ENCODE data around the gene VIPR2. TPM values are rescaled to one million over a fixed set of nuclear protein-coding genes. Genes with fewer than 3 reads are reported as not detected.

VIPR2 gene
- total RNA-seq, 3 donors from 2014 or later, result 0.48 to 14.0 (median 4.6) TPM

DNA sequence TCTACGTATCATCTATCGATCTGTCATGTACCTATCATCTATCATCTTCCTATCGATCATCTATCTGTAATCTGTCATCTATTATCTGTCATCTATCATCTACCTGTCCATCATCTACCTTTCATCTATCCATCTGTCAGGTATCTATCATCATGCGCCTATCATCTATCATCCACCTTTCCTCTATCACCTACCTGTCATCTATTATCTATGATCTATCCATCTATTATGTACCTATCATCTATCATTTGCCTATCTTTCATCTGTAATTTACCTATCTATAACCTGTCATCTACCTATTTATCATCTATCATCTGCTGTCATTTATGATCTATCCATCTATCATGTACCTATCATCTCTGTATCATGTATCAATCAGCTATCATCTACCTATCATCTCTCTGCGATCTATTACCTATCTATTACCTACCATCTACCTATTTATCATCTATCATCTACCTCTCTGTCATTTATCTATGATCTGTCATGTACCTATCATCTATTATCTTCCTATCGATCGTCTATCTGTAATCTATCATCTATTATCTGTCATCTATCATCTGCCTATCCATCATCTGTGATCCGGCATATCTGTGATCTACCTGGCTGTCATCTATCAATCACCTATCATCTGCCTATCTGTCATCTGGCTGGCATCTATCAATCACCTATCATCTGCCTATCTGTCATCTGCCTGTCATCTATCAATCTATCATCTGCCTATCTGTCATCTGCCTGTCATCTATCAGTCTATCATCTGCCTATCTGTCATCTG, 1.6 kb upstream of the VIPR2 start:
- Histone ChIP-seq H3K27ac (no peak overlapping the region), H3K27me3 (peaks cover 5 to 21% of the 10 kb centered on the region in 2 donors), H3K36me3 (no peaks in the 10 kb centered on the region), H3K4me1 (no peaks in the 10 kb centered on the region), H3K4me3 (no peak overlapping the region), H3K9me3 (no peaks in the 10 kb centered on the region)
- no peak for DNase-seq (ENCODE audit: low spot score in 2 of 2)
- TF ChIP-seq, protein P1, sequence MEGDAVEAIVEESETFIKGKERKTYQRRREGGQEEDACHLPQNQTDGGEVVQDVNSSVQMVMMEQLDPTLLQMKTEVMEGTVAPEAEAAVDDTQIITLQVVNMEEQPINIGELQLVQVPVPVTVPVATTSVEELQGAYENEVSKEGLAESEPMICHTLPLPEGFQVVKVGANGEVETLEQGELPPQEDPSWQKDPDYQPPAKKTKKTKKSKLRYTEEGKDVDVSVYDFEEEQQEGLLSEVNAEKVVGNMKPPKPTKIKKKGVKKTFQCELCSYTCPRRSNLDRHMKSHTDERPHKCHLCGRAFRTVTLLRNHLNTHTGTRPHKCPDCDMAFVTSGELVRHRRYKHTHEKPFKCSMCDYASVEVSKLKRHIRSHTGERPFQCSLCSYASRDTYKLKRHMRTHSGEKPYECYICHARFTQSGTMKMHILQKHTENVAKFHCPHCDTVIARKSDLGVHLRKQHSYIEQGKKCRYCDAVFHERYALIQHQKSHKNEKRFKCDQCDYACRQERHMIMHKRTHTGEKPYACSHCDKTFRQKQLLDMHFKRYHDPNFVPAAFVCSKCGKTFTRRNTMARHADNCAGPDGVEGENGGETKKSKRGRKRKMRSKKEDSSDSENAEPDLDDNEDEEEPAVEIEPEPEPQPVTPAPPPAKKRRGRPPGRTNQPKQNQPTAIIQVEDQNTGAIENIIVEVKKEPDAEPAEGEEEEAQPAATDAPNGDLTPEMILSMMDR (IDR thresholded peaks at IDR 0.05), result no peak
- TF ChIP-seq POLR2A (IDR thresholded peaks at IDR 0.05) (no peak), POLR2AphosphoS5 (IDR thresholded peaks at IDR 0.05) (no peak)
- intact Hi-C loops (cut with DNase I; ENCODE audit: low total_unique reads), result no loop called here

DNA sequence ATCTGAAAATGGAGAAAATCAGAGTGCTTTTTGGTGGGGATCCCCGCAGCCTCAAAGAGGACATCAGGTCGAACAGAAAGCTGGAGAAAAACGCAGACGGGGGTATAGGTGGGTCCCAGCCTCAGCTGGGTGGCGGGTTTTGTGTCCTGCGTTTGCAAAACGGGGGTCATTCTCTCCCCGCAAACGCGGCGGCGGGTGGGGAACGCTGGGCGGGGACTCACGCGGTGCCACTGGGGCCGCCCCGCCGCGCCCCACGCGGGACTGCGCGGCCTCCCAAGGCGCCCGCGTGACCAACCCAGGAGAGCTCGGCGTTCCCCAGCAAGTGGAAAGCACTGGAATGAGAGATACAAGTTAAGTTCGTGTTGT, 806 bp upstream of the VIPR2 start:
- Histone ChIP-seq H3K27ac (peak overlapping the region; percentile 45 to 50), H3K4me1 (no peaks in the 10 kb centered on the region), H3K27me3 (peaks cover 5 to 21% of the 10 kb centered on the region in 2 donors), H3K9me3 (no peaks in the 10 kb centered on the region), H3K36me3 (no peaks in the 10 kb centered on the region), H3K4me3 (peak overlapping the region; percentile 49 to 77 (median 68))
- intact Hi-C loops (cut with DNase I; ENCODE audit: low total_unique reads), result no loop called here
- no peak for DNase-seq (ENCODE audit: low spot score in 2 of 2)
- no peak for TF ChIP-seq POLR2A (IDR thresholded peaks at IDR 0.05)
- TF ChIP-seq, protein P1 (IDR thresholded peaks at IDR 0.05), result no peak
- TF ChIP-seq POLR2AphosphoS5 (IDR thresholded peaks at IDR 0.05), result no peak

DNA sequence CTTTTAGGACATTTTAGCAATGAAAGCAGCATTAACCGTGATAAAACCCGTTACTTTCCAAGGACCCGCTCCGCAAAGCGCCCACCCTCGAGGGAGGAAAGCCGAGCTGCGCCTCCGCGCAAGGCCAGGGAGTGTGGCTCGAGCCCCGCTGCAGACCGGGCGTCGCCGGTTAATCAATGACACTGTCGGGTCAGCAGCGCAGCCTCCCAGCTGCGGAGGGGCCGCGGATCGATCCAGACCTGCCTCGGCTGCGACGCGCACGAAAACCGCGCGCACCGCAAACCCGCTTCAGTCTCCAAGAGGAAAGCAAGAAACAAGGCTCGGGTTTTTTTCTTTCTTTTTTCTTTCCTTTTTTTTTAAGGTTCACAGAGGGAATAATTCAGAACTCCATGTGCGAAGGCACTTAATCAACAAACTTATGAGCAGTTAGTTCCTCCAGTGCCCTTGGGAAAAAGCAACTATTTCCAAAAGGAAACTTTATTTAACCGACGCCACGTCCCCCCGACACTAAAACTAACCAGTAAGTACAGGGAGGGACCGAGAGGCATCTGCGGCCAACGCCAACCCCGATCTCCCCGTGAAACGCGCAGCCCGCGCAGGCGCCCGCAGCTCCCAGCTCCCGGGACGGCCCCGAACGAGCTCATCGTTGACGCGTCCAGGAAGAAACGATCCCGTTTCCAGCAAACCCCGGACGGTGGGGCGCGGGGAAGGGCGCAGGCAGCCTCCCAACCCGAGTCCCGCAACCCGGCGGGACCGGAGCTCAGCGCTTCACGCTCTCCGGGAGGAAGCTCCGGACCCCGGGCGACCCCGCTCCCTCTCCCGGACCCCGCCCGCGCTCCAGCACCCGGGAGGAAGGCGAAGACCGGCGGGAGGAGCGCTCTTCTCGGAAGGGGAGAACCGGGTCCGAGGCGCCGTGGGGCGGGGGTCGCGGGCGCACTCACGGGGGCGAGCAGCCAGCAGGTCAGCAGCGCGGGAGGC, 598 bp downstream of the VIPR2 start:
- Histone ChIP-seq H3K9me3 (no peaks in the 10 kb centered on the region), H3K27me3 (peaks cover 5 to 21% of the 10 kb centered on the region in 2 donors), H3K4me3 (peak overlapping the region; percentile 49 to 77 (median 68)), H3K27ac (peak overlapping the region in 1 of 2 donors; percentile 45), H3K36me3 (no peaks in the 10 kb centered on the region), H3K4me1 (no peaks in the 10 kb centered on the region)
- DNase-seq (ENCODE audit: low spot score in 2 of 2), result peak in 1 of 2 donors; percentile 18
- TF ChIP-seq POLR2AphosphoS5 (IDR thresholded peaks at IDR 0.05), result no peak
- TF ChIP-seq, protein P1 (IDR thresholded peaks at IDR 0.05), result no peak
- TF ChIP-seq POLR2A (IDR thresholded peaks at IDR 0.05), result no peak
- intact Hi-C loops (cut with DNase I; ENCODE audit: low total_unique reads), result no loop called here

DNA sequence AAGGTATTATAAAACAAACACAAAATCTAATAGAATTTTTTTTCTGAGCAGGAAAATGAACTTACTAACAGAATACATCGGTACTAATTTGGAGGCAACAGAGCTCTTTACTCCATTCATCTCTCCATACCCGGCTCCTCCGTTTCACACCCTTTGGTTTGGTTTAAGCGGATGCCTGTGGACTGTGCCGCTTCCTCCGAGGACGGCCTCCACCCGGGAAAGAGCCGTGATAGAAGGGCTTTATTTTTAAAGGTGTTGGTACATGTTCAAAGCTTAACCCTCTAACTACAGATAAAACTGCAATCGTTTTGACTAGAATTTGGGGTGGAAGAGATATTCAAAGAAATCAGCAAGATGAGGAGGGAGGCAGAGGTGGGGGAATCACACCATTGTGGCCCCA, 1.9 kb downstream of the VIPR2 start:
- no peaks in the 10 kb centered on the region for H3K9me3 ChIP-seq
- TF ChIP-seq, protein P1 (IDR thresholded peaks at IDR 0.05), result no peak
- TF ChIP-seq POLR2A (IDR thresholded peaks at IDR 0.05) (no peak), POLR2AphosphoS5 (IDR thresholded peaks at IDR 0.05) (no peak)
- no peaks in the 10 kb centered on the region for H3K4me1 ChIP-seq
- H3K27me3 ChIP-seq, result peaks cover 5 to 21% of the 10 kb centered on the region in 2 donors
- H3K36me3 ChIP-seq, result no peaks in the 10 kb centered on the region
- DNase-seq (ENCODE audit: low spot score in 2 of 2), result peak in 1 of 2 donors; percentile 0
- no peak overlapping the region for H3K4me3 ChIP-seq
- no peak overlapping the region for H3K27ac ChIP-seq
- intact Hi-C loops (cut with DNase I; ENCODE audit: low total_unique reads), result no loop called here
